GM23338 (cell line): ENCODE results near the gene PRPH. TPM values are rescaled to one million over a fixed set of nuclear protein-coding genes. Genes with fewer than 3 reads are reported as not detected.

Experiments used
- ATAC-seq: fragments of 200-7000 bp; cut with Tn5 transposase; 3 replicates; pipeline ENCODE4 v1.9.1; 2020
- DNase-seq: peaks from one replicate; pipeline ENCODE4 v3.0.0-alpha.2; 2015; ENCODE audit warnings: low spot score
- H2AFZ ChIP-seq: fragments of 200-600 bp; sonication (generic); 2 replicates; pipeline ENCODE4 v1.8.0; 2016; ENCODE audit warnings: antibody characterized with exemption, mild to moderate bottlenecking, moderate library complexity
- H3F3A ChIP-seq: fragments of 200-600 bp; sonication (generic); replicated peaks from 2 replicates; pipeline ENCODE4 v1.8.0; 2017; ENCODE audit warnings: antibody characterized with exemption, mixed run types, low read depth
- H3K27ac ChIP-seq: fragments of 200-600 bp; sonication (generic); 2 replicates; pipeline ENCODE4 v1.6.1; 2016; ENCODE audit warnings: low read depth
- H3K27me3 ChIP-seq: fragments of 200-600 bp; sonication (generic); 2 replicates; pipeline ENCODE4 v1.8.0; 2016; ENCODE audit warnings: mild to moderate bottlenecking, mixed run types, moderate library complexity; ENCODE audit not compliant: insufficient read depth
- H3K36me3 ChIP-seq: fragments of 200-600 bp; sonication (generic); 2 replicates; pipeline ENCODE4 v1.8.0; 2016; ENCODE audit warnings: mild to moderate bottlenecking; ENCODE audit not compliant: insufficient read depth
- H3K4me1 ChIP-seq: fragments of 200-600 bp; sonication (generic); 2 replicates; pipeline ENCODE4 v1.8.0; 2016; ENCODE audit warnings: mild to moderate bottlenecking, moderate library complexity; ENCODE audit not compliant: insufficient read depth
- H3K4me2 ChIP-seq: fragments of 200-600 bp; sonication (generic); 2 replicates; pipeline ENCODE4 v1.7.1; 2017; ENCODE audit warnings: mixed run types
- H3K4me3 ChIP-seq: fragments of 200-600 bp; sonication (generic); 2 replicates; pipeline ENCODE4 v1.6.1; 2016; ENCODE audit warnings: mixed run types
- H3K79me2 ChIP-seq: fragments of 200-600 bp; sonication (generic); replicated peaks from 2 replicates; pipeline ENCODE4 v1.8.0; 2017; ENCODE audit warnings: mild to moderate bottlenecking; ENCODE audit not compliant: insufficient read depth
- H3K9me2 ChIP-seq: fragments of 200-600 bp; sonication (generic); 2 replicates; pipeline ENCODE4 v1.8.0; 2017; ENCODE audit not compliant: insufficient read depth
- H4K20me1 ChIP-seq: fragments of 200-600 bp; sonication (generic); replicated peaks from 2 replicates; pipeline ENCODE4 v1.8.0; 2017; ENCODE audit warnings: mild to moderate bottlenecking; ENCODE audit not compliant: insufficient read depth
- H3K27ac Mint-ChIP-seq: 2 replicates; pipeline ENCODE4 v1.8.0; 2020; ENCODE audit warnings: inconsistent platforms, mild to moderate bottlenecking, moderate library complexity, mixed read lengths
- H3K27me3 Mint-ChIP-seq: 3 replicates; pipeline ENCODE4 v1.8.0; 2022; ENCODE audit warnings: low read depth, mild to moderate bottlenecking, moderate library complexity, mixed read lengths, inconsistent platforms; ENCODE audit not compliant: insufficient read depth, poor library complexity
- H3K36me3 Mint-ChIP-seq: 3 replicates; pipeline ENCODE4 v1.8.0; 2021; ENCODE audit warnings: low read depth, mild to moderate bottlenecking, inconsistent platforms, moderate library complexity, mixed read lengths
- H3K4me1 Mint-ChIP-seq: 3 replicates; pipeline ENCODE4 v1.8.0; 2020; ENCODE audit warnings: mild to moderate bottlenecking, inconsistent platforms, mixed read lengths
- H3K4me3 Mint-ChIP-seq: 3 replicates; pipeline ENCODE4 v1.8.0; 2021; ENCODE audit warnings: moderate library complexity, mild to moderate bottlenecking, inconsistent platforms, mixed read lengths
- H3K9me3 Mint-ChIP-seq: 3 replicates; pipeline ENCODE4 v1.8.0; 2020; ENCODE audit warnings: moderate library complexity, mild to moderate bottlenecking, inconsistent platforms, mixed read lengths
- CREB1 ChIP-seq: fragments of 250-450 bp; sonication (Bioruptor Pico); IDR thresholded peaks from 2 replicates; pipeline ENCODE4 v1.5.0; 2020; ENCODE audit warnings: low read depth, mild to moderate bottlenecking, moderate library complexity
- CTCF ChIP-seq, 2 experiments: fragments of 200-600 bp in 1 of 2; sonication (generic) in 1 of 2; conservative IDR thresholded peaks; 2 replicates each; pipeline versions ENCODE4 v1.5.1 to v1.6.1; 2016 to 2017; ENCODE audit warnings: antibody characterized with exemption in 2 of 2, low read depth in 2 of 2, mild to moderate bottlenecking in 2 of 2, moderate library complexity in 1 of 2
- ETS1 ChIP-seq: IDR thresholded peaks from 2 replicates; pipeline ENCODE4 v1.6.1; 2016; ENCODE audit warnings: antibody characterized with exemption
- EZH2 ChIP-seq: fragments of 200-600 bp; sonication (generic); IDR thresholded peaks from one replicate; pipeline ENCODE4 v1.8.0; 2017; ENCODE audit warnings: antibody characterized with exemption, mild to moderate bottlenecking, low read depth; ENCODE audit not compliant: unreplicated experiment
- EZH2phosphoT487 ChIP-seq: fragments of 200-600 bp; sonication (generic); IDR thresholded peaks from one replicate; pipeline ENCODE4 v1.8.1; 2018; ENCODE audit warnings: antibody characterized with exemption; ENCODE audit not compliant: unreplicated experiment
- JUNB ChIP-seq: IDR thresholded peaks from one replicate; pipeline ENCODE4 v1.6.1; 2016; ENCODE audit warnings: antibody characterized with exemption; ENCODE audit not compliant: unreplicated experiment
- NANOG ChIP-seq: IDR thresholded peaks from 2 replicates; pipeline ENCODE4 v1.6.1; 2016; ENCODE audit warnings: antibody characterized with exemption, borderline replicate concordance
- POLR2AphosphoS5 ChIP-seq: IDR thresholded peaks from 2 replicates; pipeline ENCODE4 v1.6.1; 2016; ENCODE audit warnings: antibody characterized with exemption, low read depth
- REST ChIP-seq: IDR thresholded peaks from one replicate; pipeline ENCODE4 v1.6.1; 2018; ENCODE audit warnings: antibody characterized with exemption; ENCODE audit not compliant: unreplicated experiment
- STAT1 ChIP-seq: IDR thresholded peaks from one replicate; pipeline ENCODE4 v1.6.1; 2016; ENCODE audit warnings: antibody characterized with exemption; ENCODE audit not compliant: unreplicated experiment
- ZNF114 ChIP-seq: fragments of 250-450 bp; sonication (Bioruptor Pico); IDR thresholded peaks from 2 replicates; pipeline ENCODE4 v1.5.0; 2020; ENCODE audit warnings: mild to moderate bottlenecking, moderate library complexity
- ZNF331 ChIP-seq: fragments of 250-450 bp; sonication (Bioruptor Pico); IDR thresholded peaks from 2 replicates; pipeline ENCODE4 v1.5.0; 2020; ENCODE audit warnings: low read depth, mild to moderate bottlenecking, moderate library complexity
- ZNF462 ChIP-seq: fragments of 250-450 bp; sonication (Bioruptor Pico); IDR thresholded peaks from 2 replicates; pipeline ENCODE4 v1.5.0; 2020; ENCODE audit warnings: mild to moderate bottlenecking, moderate library complexity
- polyA plus RNA-seq: library from polyadenylated mRNA; unstranded; fragments of >200 nt; fragmentation: Nextera tagmentation; extraction: Ambion mirVana; gene quantifications from 2 replicates; pipeline ENCODE4 v1.2.1, GENCODE V29; 2016
- total RNA-seq: library from RNA; depleted of rRNA; stranded (reverse); fragments of >200 nt; shearing (Covaris generic); gene quantifications from 2 replicates; pipeline ENCODE4 v1.2.3, GENCODE V29; 2014

PRPH gene
- total and polyA plus RNA-seq, 2 experiments from 2014 or later: 0.24 to 0.36 TPM

GRCh38 chr12:49339464-49339861 is 44.5 kb downstream of the PRPH start:
- Mint-ChIP-seq H3K9me3 (peaks cover 9% of the 10 kb centered on the region), H3K4me3 (0 out of 3 replicates have a peak overlapping the region, but pooled peaks have one; percentile 11), H3K27ac (no peak overlapping the region), H3K36me3 (no peaks in the 10 kb centered on the region; the same call in 2 of the 3 replicates), H3K4me1 (peaks cover 58% of the 10 kb centered on the region), H3K27me3 (peaks cover 97% of the 10 kb centered on the region)
- Histone ChIP-seq H4K20me1 (peaks cover 27% of the 10 kb centered on the region), H3K27ac (no peak overlapping the region), H3K27me3 (peaks cover 99% of the 10 kb centered on the region), H3K79me2 (no peaks in the 10 kb centered on the region), H3K9me2 (no peaks in the 10 kb centered on the region), H3F3A (peaks cover 37% of the 10 kb centered on the region), H3K4me1 (peaks cover 52% of the 10 kb centered on the region), H3K4me3 (peak overlapping the region; percentile 37; the same call in 1 of the 2 replicates), H2AFZ (no peak overlapping the region), H3K36me3 (no peaks in the 10 kb centered on the region), H3K4me2 (peak overlapping the region; percentile 88)
- no peak for TF ChIP-seq ZNF331 (CRISPR knock-in tag)
- no peak for TF ChIP-seq EZH2
- no peak for TF ChIP-seq POLR2AphosphoS5
- TF ChIP-seq JUNB: no peak
- TF ChIP-seq CTCF (conservative IDR thresholded peaks at IDR 0.05; ENCODE audit: low read depth in 2 of 2): no peak
- TF ChIP-seq ETS1: no peak
- no peak for TF ChIP-seq ZNF462 (CRISPR knock-in tag)
- no peak for TF ChIP-seq STAT1
- TF ChIP-seq CREB1: no peak
- TF ChIP-seq ZNF114 (CRISPR knock-in tag): no peak
- TF ChIP-seq REST: no peak
- TF ChIP-seq EZH2phosphoT487: no peak
- no peak for TF ChIP-seq NANOG
- DNase-seq (peak; percentile 69), ATAC-seq (peak; percentile 2; the same call in 2 of the 3 replicates)
